IMR-90 (cell line): ENCODE results near the gene THRB. TPM values are rescaled to one million over a fixed set of nuclear protein-coding genes. Genes with fewer than 3 reads are reported as not detected.
A peak's percentile ranks its signal among the peaks of the same experiment; 100 is the strongest.

Experiments used
- ATAC-seq: fragments of 200-7000 bp; cut with Tn5 transposase; 2 replicates; pipeline ENCODE4 v1.9.1; 2020; ENCODE audit warnings: low read depth, mild to moderate bottlenecking, moderate library complexity
- BruUV-seq: library from RNA; stranded (reverse); fragments of 400-500 nt; replicated peaks from 2 replicates; lab custom pipeline; 2021; lab: Mats Ljungman, UMichigan
- CTCF ChIA-PET: fragments of 300-600 bp; formaldehyde crosslinking; extraction: SDS; loops from one replicate; lab custom pipeline; 2021; ENCODE audit warnings: antibody characterized with exemption; lab: Yijun Ruan, JAX
- POLR2A ChIA-PET: fragments of 300-600 bp; sonication (Branson Sonifier 250); formaldehyde crosslinking; loops from one replicate; lab custom pipeline; 2022; ENCODE audit warnings: antibody characterized with exemption; ENCODE audit not compliant: unreplicated experiment; lab: Charles Lee
- DNase-seq: peaks from one replicate; pipeline ENCODE4 v3.0.0; 2013
- H2AFZ ChIP-seq: replicated peaks from 2 replicates; pipeline ENCODE3; 2013; ENCODE audit warnings: low read length, mild to moderate bottlenecking; ENCODE audit not compliant: poor library complexity
- H2AK5ac ChIP-seq: 2 replicates; pipeline ENCODE4 v1.6.1; 2013; ENCODE audit warnings: low read depth, low read length, inconsistent platforms
- H2AK9ac ChIP-seq: replicated peaks from 2 replicates; pipeline ENCODE3; 2013; ENCODE audit warnings: mild to moderate bottlenecking, low read depth, low read length, moderate library complexity; ENCODE audit not compliant: poor library complexity
- H2BK120ac ChIP-seq: 2 replicates; pipeline ENCODE4 v1.6.1; 2013; ENCODE audit warnings: low read depth, low read length, inconsistent platforms
- H2BK15ac ChIP-seq: 3 replicates; pipeline ENCODE4 v1.6.1; 2013; ENCODE audit warnings: low read depth, low read length, inconsistent platforms
- H2BK20ac ChIP-seq: 2 replicates; pipeline ENCODE4 v1.6.1; 2013; ENCODE audit warnings: low read depth, mild to moderate bottlenecking, inconsistent platforms, low read length, moderate library complexity
- H2BK5ac ChIP-seq: 2 replicates; pipeline ENCODE4 v1.6.1; 2013; ENCODE audit warnings: mild to moderate bottlenecking, low read depth, low read length, inconsistent platforms; ENCODE audit not compliant: poor library complexity, severe bottlenecking
- H3K14ac ChIP-seq: replicated peaks from 2 replicates; pipeline ENCODE4 v1.6.1; 2013; ENCODE audit warnings: low read depth, low read length, inconsistent platforms
- H3K18ac ChIP-seq: 2 replicates; pipeline ENCODE4 v1.6.1; 2013; ENCODE audit warnings: low read depth, low read length, control low read depth
- H3K23ac ChIP-seq: 2 replicates; pipeline ENCODE4 v1.6.1; 2013; ENCODE audit warnings: low read depth, low read length, inconsistent platforms
- H3K27ac ChIP-seq: 2 replicates; pipeline ENCODE4 v1.5.1; 2013; ENCODE audit warnings: mild to moderate bottlenecking, control low read depth, low read length; ENCODE audit not compliant: insufficient read depth
- H3K27me3 ChIP-seq: 2 replicates; pipeline ENCODE4 v1.6.1; 2013; ENCODE audit warnings: low read length; ENCODE audit not compliant: control insufficient read depth, insufficient read depth
- H3K36me3 ChIP-seq: 2 replicates; pipeline ENCODE4 v1.6.1; 2013; ENCODE audit warnings: low read length, mixed read lengths; ENCODE audit not compliant: control insufficient read depth, insufficient read depth
- H3K4ac ChIP-seq: 2 replicates; pipeline ENCODE4 v1.6.1; 2013; ENCODE audit warnings: low read depth, low read length, inconsistent platforms
- H3K4me1 ChIP-seq: 2 replicates; pipeline ENCODE4 v1.6.1; 2013; ENCODE audit warnings: low read length, mixed read lengths; ENCODE audit not compliant: control insufficient read depth, insufficient read depth
- H3K4me2 ChIP-seq: 2 replicates; pipeline ENCODE4 v1.6.1; 2013; ENCODE audit warnings: low read depth, mild to moderate bottlenecking, control low read depth, low read length, moderate library complexity
- H3K4me3 ChIP-seq: 2 replicates; pipeline ENCODE4 v1.5.1; 2013; ENCODE audit warnings: low read depth, mild to moderate bottlenecking, control low read depth, low read length, moderate library complexity; ENCODE audit not compliant: insufficient read depth
- H3K56ac ChIP-seq: 2 replicates; pipeline ENCODE4 v1.6.1; 2013; ENCODE audit warnings: low read length, inconsistent platforms; ENCODE audit not compliant: insufficient read depth; ENCODE audit errors: extremely low read depth
- H3K79me1 ChIP-seq, 2 experiments: 2 replicates each; pipeline ENCODE4 v1.6.1; 2013; ENCODE audit warnings: low read length in 2 of 2, inconsistent platforms in 1 of 2, low read depth in 1 of 2
- H3K9ac ChIP-seq: 2 replicates; pipeline ENCODE4 v1.6.1; 2013; ENCODE audit warnings: low read depth, low read length, control low read depth
- H3K9me1 ChIP-seq: 2 replicates; pipeline ENCODE4 v1.6.1; 2013; ENCODE audit warnings: low read length, inconsistent platforms; ENCODE audit not compliant: insufficient read depth
- H3K9me3 ChIP-seq: 2 replicates; pipeline ENCODE4 v1.6.1; 2013; ENCODE audit warnings: low read length; ENCODE audit not compliant: control insufficient read depth, insufficient read depth
- H4K20me1 ChIP-seq: 2 replicates; pipeline ENCODE4 v1.6.1; 2013; ENCODE audit warnings: low read length, inconsistent platforms; ENCODE audit not compliant: insufficient read depth
- H4K5ac ChIP-seq: 2 replicates; pipeline ENCODE4 v1.6.1; 2013; ENCODE audit warnings: mild to moderate bottlenecking, low read depth, low read length, control low read depth
- H4K8ac ChIP-seq, 2 experiments: 2 replicates each; pipeline ENCODE4 v1.6.1; 2013; ENCODE audit warnings: low read depth in 2 of 2, low read length in 2 of 2, control low read depth in 1 of 2, inconsistent platforms in 1 of 2
- H4K91ac ChIP-seq: 2 replicates; pipeline ENCODE4 v1.6.1; 2013; ENCODE audit warnings: low read depth, low read length, inconsistent platforms; ENCODE audit not compliant: insufficient read depth
- MAFK ChIP-seq: IDR thresholded peaks from 2 replicates; pipeline ENCODE4 v1.6.1; 2012; ENCODE audit warnings: low read depth, low read length, improper control_type of control experiment
- NFE2L2 ChIP-seq: fragments of 150-350 bp; IDR thresholded peaks from 2 replicates; pipeline ENCODE4 v1.6.1; 2016; ENCODE audit warnings: low read depth, mild to moderate bottlenecking, low read length
- WGBS, 2 experiments: methylation state at CpG; one replicate each; pipeline versions ENCODE4 v1.1.5 to v1.1.7; 2013; ENCODE audit warnings: missing lambda C conversion rate in 2 of 2; ENCODE audit not compliant: insufficient read length in 1 of 2; ENCODE audit errors: extremely low coverage in 2 of 2; 5-methylcytosine and 5-hydroxymethylcytosine counted together
- dilution Hi-C: fragments of 300-500 bp; cut with HindIII; formaldehyde crosslinking; loops from one replicate; pipeline ENCODE4 v1.14.3; 2018; ENCODE audit warnings: low sequenced_read_pairs; ENCODE audit not compliant: unreplicated experiment
- in situ Hi-C: fragments of 300-500 bp; cut with MboI; formaldehyde crosslinking; loops from 3 replicates; pipeline ENCODE4 v1.14.3; 2019; ENCODE audit warnings: low sequenced_read_pairs, inconsistent platforms, mixed read lengths
- intact Hi-C: fragments of 100-400 bp; cut with micrococcal nuclease; formaldehyde crosslinking; loops from 2 replicates; pipeline ENCODE4 v1.10.0; 2022
- polyA plus RNA-seq, 3 experiments: library from polyadenylated mRNA; depleted of rRNA; stranded (reverse); fragments of >200 nt; gene quantifications; 2 replicates each; pipeline ENCODE4 v1.2.3, GENCODE V29; 2012; ENCODE audit warnings: low replicate concordance in 1 of 3
- total RNA-seq: library from RNA; depleted of rRNA; stranded (reverse); fragments of >200 nt; gene quantifications from 2 replicates; pipeline ENCODE4 v1.2.3, GENCODE V29; 2012

THRB gene
- total and polyA plus RNA-seq, 2 of the 4 experiments (the other 2 are of a cell fraction): under 0.01 TPM; not detected in 1

GRCh38 chr3:24184528-24185176, 310.0 kb downstream of the THRB start:
- CTCF ChIA-PET: interaction anchor here (1.3 kb wide), 1 partner anchor 74 kb away, joined by 4 read pairs; no protein-coding TSS in a partner anchor
- dilution Hi-C loops: no loop called here
- no peak overlapping the region for H4K5ac ChIP-seq

More at GRCh38 chr3:24184528-24185176, 310.0 kb downstream of the THRB start:
- no peak overlapping the region for H3K18ac ChIP-seq
- no peak overlapping the region for H3K4ac ChIP-seq
- H3K27me3 ChIP-seq: 0 out of 2 replicates have a peak, but pooled peaks cover 1% of the 10 kb centered on the region
- no peak overlapping the region for H3K14ac ChIP-seq
- no TSS peak for BruUV-seq
- no peak overlapping the region for H4K91ac ChIP-seq
- H3K56ac ChIP-seq: no peak overlapping the region
- no peak overlapping the region for H2BK120ac ChIP-seq
- DNase-seq: no peak
- in situ Hi-C loops: no loop called here
- H4K8ac ChIP-seq: no peak overlapping the region
- no peak overlapping the region for H3K27ac ChIP-seq
- H4K20me1 ChIP-seq: no peaks in the 10 kb centered on the region
- TF ChIP-seq NFE2L2: peak; percentile 38; the same call in 1 of the 2 replicates
- no peak for TF ChIP-seq MAFK
- intact Hi-C loops: loop anchor here (2.0 kb wide), 1 partner anchor 54 kb away; no protein-coding TSS in a partner anchor
- no peak overlapping the region for H2AK9ac ChIP-seq
- H3K4me2 ChIP-seq: no peak overlapping the region
- no peak overlapping the region for H2AK5ac ChIP-seq
- no peak overlapping the region for H2BK5ac ChIP-seq
- H3K36me3 ChIP-seq: no peaks in the 10 kb centered on the region
- no peaks in the 10 kb centered on the region for H3K4me1 ChIP-seq
- WGBS, 2 experiments: no CpG with 5 or more reads among the region's 5 CpGs
- POLR2A ChIA-PET: no interaction called here
- H3K9me3 ChIP-seq: no peaks in the 10 kb centered on the region
- no peak overlapping the region for H3K23ac ChIP-seq
- H2BK15ac ChIP-seq: no peak overlapping the region
- no peaks in the 10 kb centered on the region for H3K9me1 ChIP-seq
- H3K4me3 ChIP-seq: no peak overlapping the region
- no peaks in the 10 kb centered on the region for H3K79me1 ChIP-seq
- no peak for ATAC-seq
- no peak overlapping the region for H2AFZ ChIP-seq
- 0 out of 2 replicates have a peak overlapping the region, but pooled peaks have one; percentile 3 for H2BK20ac ChIP-seq
- H3K9ac ChIP-seq: no peak overlapping the region
